Erythroblast (primary cell): ENCODE results near the gene TMEM61.

ENCODE experiments used
- GATA1 ChIP-seq: IDR thresholded peaks from 2 replicates; pipeline ENCODE4 v1.6.1; 2011; ENCODE audit warnings: low read depth, mild to moderate bottlenecking, control low read depth, low read length, moderate library complexity
- POLR2A ChIP-seq: IDR thresholded peaks from 2 replicates; pipeline ENCODE4 v1.6.1; 2011; ENCODE audit warnings: mild to moderate bottlenecking, low read length

DNA sequence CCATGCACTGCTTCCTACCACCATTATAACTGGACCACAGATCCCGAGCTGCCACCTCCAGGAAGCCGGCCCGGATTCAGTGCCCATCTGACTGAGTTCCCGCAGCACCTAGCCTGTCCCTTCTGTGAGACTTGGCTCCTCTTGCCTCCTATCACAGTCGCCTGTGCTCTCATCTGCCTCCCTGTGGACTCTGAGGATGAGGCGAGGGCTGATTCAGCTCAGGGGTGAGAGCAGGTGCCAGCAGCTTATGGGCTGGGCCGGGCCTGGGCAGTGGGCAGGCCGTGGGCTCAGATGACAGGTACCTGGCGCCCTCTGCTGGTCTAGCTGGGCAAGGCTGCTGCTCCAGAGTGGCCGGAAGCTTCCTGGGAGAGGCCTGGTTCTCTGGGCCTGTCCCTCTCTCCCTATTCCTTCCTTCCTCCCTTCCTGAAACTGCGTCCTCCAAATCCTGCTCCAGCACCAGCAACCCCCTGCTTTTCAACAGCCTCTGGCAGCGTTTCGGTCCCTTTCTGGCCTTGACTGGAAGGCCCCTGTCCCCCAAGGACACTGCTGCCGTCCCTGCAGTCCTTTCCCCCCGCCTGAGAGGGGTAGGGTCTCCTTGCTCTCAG is 41.6 kb downstream of the TMEM61 start:
- TF ChIP-seq POLR2A, result no peak
- no peak for TF ChIP-seq GATA1
